Measurements from ENCODE around the gene SLC43A3.

Gene SLC43A3

DNA sequence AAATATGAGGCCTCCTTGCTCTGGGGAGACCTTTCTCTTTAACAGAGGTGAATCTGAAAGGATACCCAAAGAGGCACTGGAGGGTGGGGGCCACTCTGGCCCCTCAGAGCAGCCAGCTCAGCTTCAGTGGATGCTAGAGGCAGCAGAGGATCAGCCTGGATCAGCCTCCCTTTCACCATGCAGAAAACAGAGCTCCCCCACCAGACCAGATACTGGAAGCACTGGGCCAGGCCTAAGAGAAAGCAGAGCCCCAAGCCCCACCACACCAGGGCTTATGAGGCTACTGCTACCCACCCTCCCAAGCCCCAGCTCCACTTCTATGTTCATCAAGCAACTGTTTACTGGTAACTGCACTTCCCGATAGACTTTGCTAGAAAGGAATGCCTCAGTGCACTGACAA lies 4.0 kb upstream of the SLC43A3 start:
- H3K36me3 ChIP-seq (ENCODE audit: insufficient read depth, low read length): no peaks in the 10 kb centered on the region
- no peak overlapping the region for H2AFZ ChIP-seq (ENCODE audit: low read depth, low read length)
- H3K9me3 ChIP-seq (ENCODE audit: low read length): no peaks in the 10 kb centered on the region
- no peak overlapping the region for H3K4me3 ChIP-seq (ENCODE audit: low read length)
- peaks cover 6% of the 10 kb centered on the region for H3K4me1 ChIP-seq (ENCODE audit: insufficient read depth, low read length)
- peaks cover 7% of the 10 kb centered on the region for H3K27me3 ChIP-seq (ENCODE audit: insufficient read depth, low read length)

DNA sequence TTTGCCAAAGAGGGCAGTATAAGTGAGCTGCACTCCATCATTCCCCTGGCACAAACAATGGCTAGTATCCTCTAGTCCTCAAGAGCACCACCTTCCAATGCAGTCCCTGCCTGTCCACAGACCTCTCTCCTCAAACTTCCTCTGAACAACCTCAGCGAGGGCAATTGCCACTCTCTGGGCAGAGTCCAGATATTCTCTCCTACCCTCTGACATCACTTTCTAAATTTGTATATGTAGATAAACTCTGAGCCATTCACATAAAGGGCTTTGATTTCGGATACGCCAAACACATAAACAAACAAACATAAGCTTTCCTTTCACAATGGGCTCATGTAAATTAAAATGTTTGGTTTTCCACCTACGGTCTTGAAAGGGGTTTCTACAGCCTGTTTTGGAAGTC lies 3.0 kb upstream of the SLC43A3 start:
- H3K4me1 ChIP-seq (ENCODE audit: insufficient read depth, low read length): peaks cover 6% of the 10 kb centered on the region
- no peaks in the 10 kb centered on the region for H3K36me3 ChIP-seq (ENCODE audit: insufficient read depth, low read length)
- H3K27me3 ChIP-seq (ENCODE audit: insufficient read depth, low read length): peaks cover 7% of the 10 kb centered on the region
- H2AFZ ChIP-seq (ENCODE audit: low read depth, low read length): no peak overlapping the region
- no peak overlapping the region for H3K4me3 ChIP-seq (ENCODE audit: low read length)
- no peaks in the 10 kb centered on the region for H3K9me3 ChIP-seq (ENCODE audit: low read length)

DNA sequence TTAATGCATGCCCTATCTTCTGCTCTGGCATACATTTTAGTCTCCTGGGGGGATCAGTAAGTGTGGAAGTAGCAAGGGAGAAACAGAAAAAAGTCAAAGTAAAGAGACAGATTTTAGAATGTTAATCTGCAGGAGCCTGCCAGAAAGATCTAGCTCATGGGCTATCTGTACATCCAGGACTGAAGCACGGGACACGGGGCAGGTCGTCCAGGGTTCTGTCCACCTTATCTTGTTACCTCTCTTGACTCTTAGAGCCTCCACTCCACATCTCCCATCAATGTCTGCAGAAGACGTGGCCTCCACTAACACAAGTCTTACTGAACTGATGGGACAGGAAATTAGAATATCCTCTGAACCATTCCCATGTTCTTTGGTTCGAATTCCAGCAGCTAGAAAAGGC lies 1.7 kb upstream of the SLC43A3 start:
- Histone ChIP-seq H2AFZ (ENCODE audit: low read depth, low read length) (no peak overlapping the region), H3K4me3 (ENCODE audit: low read length) (no peak overlapping the region), H3K9me3 (ENCODE audit: low read length) (no peaks in the 10 kb centered on the region), H3K4me1 (ENCODE audit: insufficient read depth, low read length) (peaks cover 8% of the 10 kb centered on the region), H3K27me3 (ENCODE audit: insufficient read depth, low read length) (peaks cover 7% of the 10 kb centered on the region), H3K36me3 (ENCODE audit: insufficient read depth, low read length) (peaks cover 3% of the 10 kb centered on the region)

DNA sequence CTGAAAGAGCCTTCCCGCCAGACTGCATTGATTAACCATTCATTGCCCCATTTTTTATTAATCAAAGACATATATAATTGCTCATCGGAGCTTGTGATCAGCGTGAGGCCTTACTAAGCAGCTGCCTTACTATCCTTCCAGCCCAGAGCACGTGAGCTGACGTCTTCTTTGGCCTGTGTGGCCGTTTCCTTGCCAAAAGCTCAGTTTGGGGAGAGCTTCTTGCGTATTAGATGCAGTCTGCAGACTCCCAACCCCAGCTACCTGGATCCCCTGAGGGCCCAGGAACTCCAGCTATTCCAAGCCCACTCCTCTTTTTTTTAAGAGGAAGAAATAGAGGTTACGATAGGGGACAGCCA lies 784 bp upstream of the SLC43A3 start:
- Histone ChIP-seq H3K27me3 (ENCODE audit: insufficient read depth, low read length) (peaks cover 7% of the 10 kb centered on the region), H3K9me3 (ENCODE audit: low read length) (no peaks in the 10 kb centered on the region), H2AFZ (ENCODE audit: low read depth, low read length) (no peak overlapping the region), H3K36me3 (ENCODE audit: insufficient read depth, low read length) (peaks cover 3% of the 10 kb centered on the region), H3K4me1 (ENCODE audit: insufficient read depth, low read length) (peaks cover 8% of the 10 kb centered on the region), H3K4me3 (ENCODE audit: low read length) (no peak overlapping the region)

DNA sequence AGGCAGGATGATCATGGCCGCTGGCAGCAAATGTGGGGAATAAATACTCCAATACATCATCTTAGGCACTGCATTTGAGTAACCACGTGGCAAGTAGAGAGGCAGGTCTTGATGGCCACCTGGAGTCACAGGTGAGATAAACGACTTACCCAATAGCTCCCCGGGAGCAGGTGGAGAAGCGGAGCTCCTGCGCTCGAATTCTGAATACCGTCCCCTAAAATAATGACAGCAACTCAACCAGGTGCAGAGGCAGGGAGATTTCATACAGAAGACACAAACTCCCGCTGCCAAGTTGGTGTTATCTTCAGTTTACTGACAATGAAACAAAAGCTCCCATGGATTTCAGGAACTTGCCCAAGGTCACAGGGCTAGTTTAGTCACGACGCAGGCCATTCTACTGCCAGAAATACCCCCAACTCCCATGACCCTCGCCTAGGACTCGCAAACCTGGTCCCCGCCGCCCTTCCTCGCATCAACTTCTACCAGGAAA lies 437 bp downstream of the SLC43A3 start:
- peaks cover 7% of the 10 kb centered on the region for H3K27me3 ChIP-seq (ENCODE audit: insufficient read depth, low read length)
- peaks cover 8% of the 10 kb centered on the region for H3K4me1 ChIP-seq (ENCODE audit: insufficient read depth, low read length)
- no peaks in the 10 kb centered on the region for H3K9me3 ChIP-seq (ENCODE audit: low read length)
- H3K4me3 ChIP-seq (ENCODE audit: low read length): peak overlapping the region; percentile 49
- H2AFZ ChIP-seq (ENCODE audit: low read depth, low read length): peak overlapping the region; percentile 78
- H3K36me3 ChIP-seq (ENCODE audit: insufficient read depth, low read length): peaks cover 3% of the 10 kb centered on the region

DNA sequence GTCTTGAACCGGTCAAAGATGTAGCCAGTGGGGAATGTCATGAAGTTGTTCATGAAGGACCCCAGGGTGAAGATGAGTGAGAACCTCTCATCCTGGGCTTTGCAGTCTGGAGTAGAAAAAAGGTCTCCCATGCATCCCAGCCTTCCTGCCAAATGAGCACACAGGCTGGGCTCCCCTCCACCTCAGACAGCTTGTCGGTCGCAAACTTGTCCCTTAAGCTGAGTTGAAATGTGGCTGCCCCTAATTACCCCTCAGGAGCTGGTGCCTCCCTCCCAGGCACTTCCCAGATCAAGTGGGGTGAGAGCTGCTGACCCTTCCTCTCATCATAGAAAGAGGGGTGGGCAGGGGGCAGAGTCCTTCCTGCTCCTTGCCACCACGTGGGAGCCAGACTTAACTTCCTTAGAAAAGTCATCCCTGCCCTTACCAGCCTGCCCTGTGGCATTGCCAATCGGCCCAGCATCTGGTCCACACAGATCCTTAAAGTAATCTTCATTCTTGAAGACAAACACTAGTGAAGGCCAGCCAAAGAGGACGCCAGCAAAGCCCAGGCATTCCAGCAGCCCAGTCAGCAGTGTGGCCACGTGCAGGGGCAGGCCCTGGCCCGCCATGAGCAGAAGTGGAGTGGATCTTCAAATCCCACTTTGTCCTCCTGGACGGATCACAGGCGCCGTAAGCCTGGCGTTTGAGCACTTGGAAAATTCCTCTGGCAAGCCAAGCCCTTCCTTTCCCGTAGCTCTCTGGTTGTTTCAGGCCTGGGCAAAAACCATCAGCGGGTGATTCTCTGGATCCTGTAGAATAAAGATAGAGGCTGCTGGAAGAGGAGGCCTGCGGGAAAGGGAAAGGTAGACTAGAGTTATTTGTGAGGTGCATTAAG lies 1.1 kb downstream of the SLC43A3 start:
- H3K36me3 ChIP-seq (ENCODE audit: insufficient read depth, low read length): peaks cover 3% of the 10 kb centered on the region
- no peak overlapping the region for H2AFZ ChIP-seq (ENCODE audit: low read depth, low read length)
- H3K27me3 ChIP-seq (ENCODE audit: insufficient read depth, low read length): peaks cover 3% of the 10 kb centered on the region
- peaks cover 8% of the 10 kb centered on the region for H3K4me1 ChIP-seq (ENCODE audit: insufficient read depth, low read length)
- no peaks in the 10 kb centered on the region for H3K9me3 ChIP-seq (ENCODE audit: low read length)
- H3K4me3 ChIP-seq (ENCODE audit: low read length): peak overlapping the region; percentile 49

DNA sequence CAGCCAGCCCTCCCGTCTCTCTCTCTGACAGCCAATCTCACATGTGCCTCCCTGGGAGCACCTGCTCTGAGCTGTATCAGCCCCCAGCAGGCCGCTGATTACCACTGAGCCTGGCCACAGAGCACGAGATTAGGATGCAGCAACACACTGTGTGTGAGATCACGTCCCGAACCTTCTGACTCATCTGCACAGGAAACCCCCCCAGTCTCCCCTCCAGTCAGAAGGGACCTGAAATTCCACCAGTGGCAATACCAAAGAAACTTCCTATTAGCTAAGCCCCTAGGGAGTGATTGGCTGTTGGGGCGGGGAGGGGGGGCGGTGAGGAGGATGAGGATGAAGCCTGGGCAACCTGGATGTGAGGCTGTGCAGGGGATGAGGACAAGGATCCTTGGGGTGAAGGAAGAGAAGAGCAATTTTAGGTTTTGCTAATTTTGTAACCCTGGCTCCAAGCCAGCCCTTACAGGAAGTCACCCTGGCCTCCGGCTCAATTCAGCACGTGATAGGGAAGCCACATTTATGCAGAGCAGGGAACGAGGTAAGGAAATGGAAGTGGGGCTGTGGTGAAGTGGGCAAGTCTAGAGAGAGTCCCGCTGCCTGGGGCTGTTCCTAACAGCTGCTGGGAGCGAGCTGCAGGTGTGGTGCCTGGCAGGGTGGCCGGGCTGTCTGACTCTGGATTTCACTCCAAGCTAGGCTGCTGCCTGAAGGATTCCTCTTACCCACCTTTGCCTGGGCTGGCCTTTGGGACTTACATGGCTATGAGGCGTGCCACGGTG lies 1.9 kb downstream of the SLC43A3 start:
- Histone ChIP-seq H2AFZ (ENCODE audit: low read depth, low read length) (no peak overlapping the region), H3K36me3 (ENCODE audit: insufficient read depth, low read length) (peaks cover 3% of the 10 kb centered on the region), H3K4me3 (ENCODE audit: low read length) (no peak overlapping the region)

DNA sequence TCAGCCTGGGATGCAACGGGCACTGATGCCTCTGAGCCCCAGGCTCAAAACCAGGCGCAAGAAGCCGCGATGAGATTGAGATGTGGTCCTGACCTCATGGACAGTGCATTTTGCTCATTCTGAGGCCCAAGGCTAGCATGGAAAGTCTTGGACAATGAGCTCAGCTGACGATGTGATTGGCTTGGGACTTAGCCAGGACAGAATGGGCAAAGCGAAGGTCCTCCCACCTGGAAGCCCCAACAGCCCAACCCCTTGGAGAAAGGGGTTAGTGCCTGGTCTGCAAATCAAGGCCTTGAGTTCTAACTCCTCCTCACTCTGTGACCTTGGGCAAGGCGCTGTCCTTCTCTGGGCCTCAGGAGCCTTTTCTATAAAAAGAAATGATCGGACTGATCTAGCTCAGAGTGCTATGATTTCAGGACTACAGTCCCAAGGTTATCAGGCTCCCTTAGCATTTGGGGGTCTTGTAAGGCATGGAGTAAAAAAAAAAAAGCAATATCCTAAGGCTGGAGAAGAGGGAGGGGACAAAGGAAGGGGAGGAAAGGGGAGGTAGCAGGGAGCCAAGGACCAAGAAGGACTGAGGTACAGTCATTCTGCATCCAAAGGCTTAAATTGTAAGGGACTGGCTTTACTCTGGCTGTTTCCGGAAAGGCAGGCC lies 2.7 kb downstream of the SLC43A3 start:
- H3K36me3 ChIP-seq (ENCODE audit: insufficient read depth, low read length): peaks cover 3% of the 10 kb centered on the region
- peaks cover 8% of the 10 kb centered on the region for H3K4me1 ChIP-seq (ENCODE audit: insufficient read depth, low read length)
- no peaks in the 10 kb centered on the region for H3K27me3 ChIP-seq (ENCODE audit: insufficient read depth, low read length)
- H3K9me3 ChIP-seq (ENCODE audit: low read length): no peaks in the 10 kb centered on the region
- H3K4me3 ChIP-seq (ENCODE audit: low read length): no peak overlapping the region
- H2AFZ ChIP-seq (ENCODE audit: low read depth, low read length): no peak overlapping the region

More for the DNA sequence above, 1.9 kb downstream of the SLC43A3 start:
- no peaks in the 10 kb centered on the region for H3K27me3 ChIP-seq (ENCODE audit: insufficient read depth, low read length)
- H3K9me3 ChIP-seq (ENCODE audit: low read length): no peaks in the 10 kb centered on the region
- H3K4me1 ChIP-seq (ENCODE audit: insufficient read depth, low read length): peaks cover 8% of the 10 kb centered on the region

DNA sequence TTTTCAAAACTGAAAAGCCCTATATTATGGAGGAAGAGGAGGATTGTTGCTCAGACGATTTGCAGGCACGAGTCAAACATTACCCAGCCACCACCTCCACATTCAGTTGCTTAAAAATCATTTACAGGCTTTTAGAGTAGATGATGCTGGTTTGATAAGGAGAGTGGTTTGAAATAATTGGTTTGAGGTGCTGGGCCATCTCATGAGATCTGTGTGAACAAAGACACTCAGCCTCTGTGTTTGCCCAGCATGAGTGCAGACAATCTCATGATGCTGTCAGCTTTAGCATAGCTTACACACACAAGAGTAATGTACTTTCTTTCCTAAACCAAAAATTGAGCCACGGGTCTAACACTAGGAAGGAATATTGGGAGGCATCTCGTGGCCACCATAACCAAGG lies 4.3 kb downstream of the SLC43A3 start:
- Histone ChIP-seq H3K36me3 (ENCODE audit: insufficient read depth, low read length) (peaks cover 7% of the 10 kb centered on the region), H3K4me1 (ENCODE audit: insufficient read depth, low read length) (peaks cover 8% of the 10 kb centered on the region), H2AFZ (ENCODE audit: low read depth, low read length) (no peak overlapping the region), H3K27me3 (ENCODE audit: insufficient read depth, low read length) (no peaks in the 10 kb centered on the region), H3K9me3 (ENCODE audit: low read length) (no peaks in the 10 kb centered on the region), H3K4me3 (ENCODE audit: low read length) (no peak overlapping the region)

DNA sequence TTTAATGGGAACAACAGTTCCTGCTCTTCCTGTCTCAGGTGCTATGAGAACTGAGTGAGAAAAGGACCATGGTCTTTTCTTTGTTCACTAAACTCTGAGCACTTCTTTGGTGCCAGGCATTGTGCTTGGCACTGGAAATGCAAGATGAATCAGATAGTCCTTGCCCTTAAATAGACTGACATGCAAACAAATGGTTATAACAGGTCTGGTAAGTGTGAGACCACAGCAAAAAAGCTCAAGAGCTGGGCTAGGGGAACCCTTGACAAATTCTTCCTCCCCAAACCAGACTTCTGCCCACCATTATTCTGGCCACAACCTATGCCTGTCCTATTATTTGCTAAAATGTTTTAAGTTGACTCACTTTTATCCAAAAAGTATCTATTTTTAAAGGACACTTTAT lies 5.1 kb downstream of the SLC43A3 start:
- peaks cover 8% of the 10 kb centered on the region for H3K4me1 ChIP-seq (ENCODE audit: insufficient read depth, low read length)
- no peak overlapping the region for H3K4me3 ChIP-seq (ENCODE audit: low read length)
- H3K36me3 ChIP-seq (ENCODE audit: insufficient read depth, low read length): peaks cover 12% of the 10 kb centered on the region
- no peaks in the 10 kb centered on the region for H3K9me3 ChIP-seq (ENCODE audit: low read length)
- H3K27me3 ChIP-seq (ENCODE audit: insufficient read depth, low read length): no peaks in the 10 kb centered on the region
- H2AFZ ChIP-seq (ENCODE audit: low read depth, low read length): no peak overlapping the region

DNA sequence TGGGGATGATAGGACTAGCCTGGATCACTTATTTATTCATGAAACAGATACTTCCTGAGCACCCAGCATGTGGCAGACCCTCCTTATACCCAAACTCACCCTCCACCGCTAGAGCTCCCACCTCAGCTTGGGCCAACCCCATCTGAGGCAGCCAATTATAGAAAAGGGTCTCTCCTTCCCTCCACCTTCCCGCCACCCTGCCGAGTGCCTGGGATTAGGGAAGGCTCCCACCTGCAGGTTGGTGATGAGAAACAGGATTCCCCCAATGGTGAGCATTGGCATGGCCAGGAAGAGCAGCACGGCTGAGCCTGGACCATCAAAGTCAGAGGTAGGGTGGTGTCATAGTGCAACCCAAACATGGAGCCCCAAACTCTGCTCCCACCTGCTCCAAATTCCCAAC lies 5.9 kb downstream of the SLC43A3 start:
- Histone ChIP-seq H3K4me1 (ENCODE audit: insufficient read depth, low read length) (peaks cover 2% of the 10 kb centered on the region), H3K4me3 (ENCODE audit: low read length) (no peak overlapping the region), H3K36me3 (ENCODE audit: insufficient read depth, low read length) (peaks cover 12% of the 10 kb centered on the region), H3K27me3 (ENCODE audit: insufficient read depth, low read length) (no peaks in the 10 kb centered on the region), H3K9me3 (ENCODE audit: low read length) (no peaks in the 10 kb centered on the region), H2AFZ (ENCODE audit: low read depth, low read length) (no peak overlapping the region)

DNA sequence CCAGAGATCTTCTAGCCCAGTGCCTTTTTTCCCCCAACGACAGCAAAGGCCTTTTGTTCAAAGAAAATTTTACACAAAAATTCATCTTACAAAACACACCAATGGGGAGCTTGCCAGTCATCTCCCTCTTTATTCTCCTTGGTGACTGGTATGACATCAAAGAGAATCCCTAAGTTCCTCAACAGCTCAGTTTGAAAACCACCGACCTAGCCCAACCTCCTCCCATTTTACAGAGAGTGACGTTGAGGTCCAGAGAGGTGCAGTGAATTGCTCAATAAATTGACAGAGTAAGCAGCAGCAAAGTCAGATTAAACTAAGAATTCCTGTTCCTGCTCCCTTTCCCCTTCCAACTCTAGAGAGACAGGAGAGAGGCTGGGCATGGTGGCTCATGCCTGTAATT lies 7.8 kb downstream of the SLC43A3 start:
- H2AFZ ChIP-seq (ENCODE audit: low read depth, low read length): no peak overlapping the region
- H3K9me3 ChIP-seq (ENCODE audit: low read length): no peaks in the 10 kb centered on the region
- no peaks in the 10 kb centered on the region for H3K4me1 ChIP-seq (ENCODE audit: insufficient read depth, low read length)
- no peak overlapping the region for H3K4me3 ChIP-seq (ENCODE audit: low read length)
- H3K27me3 ChIP-seq (ENCODE audit: insufficient read depth, low read length): no peaks in the 10 kb centered on the region
- H3K36me3 ChIP-seq (ENCODE audit: insufficient read depth, low read length): peaks cover 20% of the 10 kb centered on the region

DNA sequence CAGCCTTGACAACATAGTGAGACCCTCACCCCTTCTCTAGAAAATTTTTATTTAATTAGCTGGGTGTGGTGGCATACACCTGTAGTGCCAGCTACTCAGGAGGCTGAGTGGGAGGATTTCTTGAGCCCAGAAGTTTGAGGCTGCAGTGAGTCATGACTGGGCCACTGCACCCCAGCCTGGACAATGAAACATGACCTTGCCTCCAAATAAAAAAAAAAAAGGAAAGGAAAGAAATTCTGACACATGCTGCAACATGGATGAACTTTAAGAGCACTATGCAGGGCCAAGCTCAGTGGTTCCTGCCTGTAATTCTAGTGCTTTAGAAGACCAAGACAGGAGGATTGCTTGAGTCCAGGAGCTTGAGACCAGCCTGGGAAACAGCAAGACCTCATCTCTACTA lies 8.8 kb downstream of the SLC43A3 start:
- Histone ChIP-seq H2AFZ (ENCODE audit: low read depth, low read length) (no peak overlapping the region), H3K4me1 (ENCODE audit: insufficient read depth, low read length) (no peaks in the 10 kb centered on the region), H3K9me3 (ENCODE audit: low read length) (no peaks in the 10 kb centered on the region), H3K4me3 (ENCODE audit: low read length) (no peak overlapping the region), H3K27me3 (ENCODE audit: insufficient read depth, low read length) (no peaks in the 10 kb centered on the region), H3K36me3 (ENCODE audit: insufficient read depth, low read length) (peaks cover 20% of the 10 kb centered on the region)
